Testis (tissue), 3 donors: Measurements from ENCODE around the gene ABTB1. TPM values are rescaled to one million over a fixed set of nuclear protein-coding genes. Genes with fewer than 3 reads are reported as not detected.

ENCODE experiments used
- DNase-seq: peaks from one replicate; pipeline ENCODE4 v3.0.0-alpha.2; 2019
- H3K27ac ChIP-seq, 2 donors: fragments of 200-600 bp; sonication (generic); one replicate each; pipeline ENCODE4 v1.5.1; 2019
- H3K27me3 ChIP-seq: fragments of 200-600 bp; sonication (generic); one replicate; pipeline ENCODE4 v1.5.1; 2019
- H3K36me3 ChIP-seq: fragments of 200-600 bp; sonication (generic); one replicate; pipeline ENCODE4 v1.5.1; 2017; ENCODE audit warnings: low read depth; ENCODE audit errors: missing control alignments
- H3K4me1 ChIP-seq: fragments of 200-600 bp; sonication (generic); one replicate; pipeline ENCODE4 v1.5.1; 2019
- H3K4me3 ChIP-seq, 2 donors: fragments of 200-600 bp; sonication (generic); one replicate each; pipeline ENCODE4 v1.5.1; 2017 to 2019
- H3K9me3 ChIP-seq: fragments of 200-600 bp; sonication (generic); one replicate; pipeline ENCODE4 v1.5.1; 2017
- POLR2A ChIP-seq: fragments of 450-650 bp; IDR thresholded peaks from one replicate; pipeline ENCODE4 v1.6.1; 2017; ENCODE audit warnings: antibody characterized with exemption, mild to moderate bottlenecking, moderate library complexity
- WGBS, 2 donors: methylation state at CpG; one replicate each; pipeline ENCODE4 v1.1.5; 2018; 5-methylcytosine and 5-hydroxymethylcytosine counted together
- intact Hi-C: fragments of 100-400 bp; cut with DNase I; formaldehyde crosslinking; loops from one replicate; pipeline ENCODE4 v1.15.1; 2023; ENCODE audit warnings: low total_unique reads
- polyA plus RNA-seq: library from polyadenylated mRNA; stranded (reverse); fragments of 350-450 nt; fragmentation: Illumina TruSeq; extraction: RNeasy Lipid Tissue Mini Kit (QIAGEN cat#74804); gene quantifications from one replicate; pipeline ENCODE4 v1.2.3, GENCODE V29; 2014; ENCODE audit warnings: low read depth, low replicate concordance; ENCODE audit not compliant: insufficient read depth
- total RNA-seq, 2 donors: library from RNA; depleted of rRNA; stranded (reverse); fragments of >200 nt; gene quantifications; one replicate each; pipeline ENCODE4 v1.2.3, GENCODE V29; 2016
- TF ChIP-seq, protein P1 (sequence below), 3 experiments: fragments of 450-650 bp in 2 of 3; fragments of 200-600 bp in 1 of 3; sonication (generic) in 1 of 3; IDR thresholded peaks; one replicate each; pipeline ENCODE4 v1.5.1; 2016 to 2019; ENCODE audit warnings: antibody characterized with exemption in 3 of 3, mild to moderate bottlenecking in 2 of 3, moderate library complexity in 1 of 3

ABTB1 gene
- total and polyA plus RNA-seq, 3 donors from 2014 or later: 16.7 to 39.1 (median 28.7) TPM

DNA sequence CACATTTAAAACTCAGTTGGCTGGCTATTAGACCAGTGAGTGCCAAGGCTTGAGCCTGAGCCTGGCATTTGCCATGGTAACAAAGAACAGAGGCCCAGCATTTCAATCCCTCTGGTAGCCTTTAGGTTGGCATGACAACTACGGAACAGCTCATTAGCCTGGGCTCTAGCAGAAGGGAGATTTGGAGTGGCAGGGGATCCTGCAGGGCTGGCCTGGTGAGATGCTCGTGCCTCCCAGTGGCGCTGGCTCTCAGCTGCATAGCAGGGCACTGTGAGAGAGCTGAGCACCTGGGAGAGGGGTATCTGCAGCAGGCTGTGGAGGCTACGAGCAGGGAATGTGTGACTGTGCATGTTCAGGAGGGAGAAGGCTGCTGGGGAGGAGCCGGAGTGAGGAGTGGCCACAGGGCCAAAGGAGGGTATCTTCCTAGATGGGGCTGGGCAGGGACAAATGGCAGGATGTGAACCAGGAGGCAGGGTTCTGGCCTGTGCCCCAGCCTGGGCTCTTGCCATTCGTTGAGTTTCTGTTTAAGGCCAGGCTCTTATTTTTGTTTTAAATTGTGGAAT, 5.6 kb upstream of the ABTB1 start:
- intact Hi-C loops: no loop called here
- Histone ChIP-seq H3K27ac (no peak overlapping the region), H3K36me3 (no peaks in the 10 kb centered on the region), H3K4me3 (no peak overlapping the region), H3K9me3 (no peaks in the 10 kb centered on the region), H3K4me1 (peaks cover 10% of the 10 kb centered on the region), H3K27me3 (no peaks in the 10 kb centered on the region)
- 91 to 93% methylated on average over 6 of the region's 6 CpGs for WGBS, 2 donors
- no peak for TF ChIP-seq POLR2A
- TF ChIP-seq, protein P1, sequence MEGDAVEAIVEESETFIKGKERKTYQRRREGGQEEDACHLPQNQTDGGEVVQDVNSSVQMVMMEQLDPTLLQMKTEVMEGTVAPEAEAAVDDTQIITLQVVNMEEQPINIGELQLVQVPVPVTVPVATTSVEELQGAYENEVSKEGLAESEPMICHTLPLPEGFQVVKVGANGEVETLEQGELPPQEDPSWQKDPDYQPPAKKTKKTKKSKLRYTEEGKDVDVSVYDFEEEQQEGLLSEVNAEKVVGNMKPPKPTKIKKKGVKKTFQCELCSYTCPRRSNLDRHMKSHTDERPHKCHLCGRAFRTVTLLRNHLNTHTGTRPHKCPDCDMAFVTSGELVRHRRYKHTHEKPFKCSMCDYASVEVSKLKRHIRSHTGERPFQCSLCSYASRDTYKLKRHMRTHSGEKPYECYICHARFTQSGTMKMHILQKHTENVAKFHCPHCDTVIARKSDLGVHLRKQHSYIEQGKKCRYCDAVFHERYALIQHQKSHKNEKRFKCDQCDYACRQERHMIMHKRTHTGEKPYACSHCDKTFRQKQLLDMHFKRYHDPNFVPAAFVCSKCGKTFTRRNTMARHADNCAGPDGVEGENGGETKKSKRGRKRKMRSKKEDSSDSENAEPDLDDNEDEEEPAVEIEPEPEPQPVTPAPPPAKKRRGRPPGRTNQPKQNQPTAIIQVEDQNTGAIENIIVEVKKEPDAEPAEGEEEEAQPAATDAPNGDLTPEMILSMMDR (IDR thresholded peaks at IDR 0.05): no peak
- DNase-seq: no peak

DNA sequence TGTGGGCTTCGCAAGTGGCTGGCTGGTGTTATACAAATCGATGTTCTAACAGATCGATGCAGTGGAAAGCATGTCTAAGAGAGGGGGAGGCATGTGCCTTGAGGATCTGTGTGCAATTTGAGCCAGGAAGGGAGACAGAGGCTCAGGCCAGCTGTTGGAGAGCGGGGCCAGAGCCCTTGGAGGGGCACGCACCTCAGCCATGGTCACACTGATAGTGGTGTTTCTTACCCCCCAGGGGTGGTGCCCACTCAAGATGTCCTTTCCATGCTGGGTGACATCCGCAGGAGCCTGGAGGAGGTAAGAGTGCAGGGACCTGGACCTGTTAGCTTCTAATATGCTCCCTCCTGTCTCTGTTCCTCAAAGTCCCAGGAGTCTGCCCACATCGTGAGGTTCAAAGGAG, 3.8 kb upstream of the ABTB1 start:
- H3K4me3 ChIP-seq: no peak overlapping the region
- H3K36me3 ChIP-seq: no peaks in the 10 kb centered on the region
- DNase-seq: no peak
- no peaks in the 10 kb centered on the region for H3K27me3 ChIP-seq
- no peak overlapping the region for H3K27ac ChIP-seq
- H3K4me1 ChIP-seq: peaks cover 15% of the 10 kb centered on the region
- WGBS, 2 donors: 92 to 95% methylated on average over 7 of the region's 7 CpGs
- H3K9me3 ChIP-seq: no peaks in the 10 kb centered on the region
- intact Hi-C loops: no loop called here
- no peak for TF ChIP-seq POLR2A
- TF ChIP-seq, protein P1 (IDR thresholded peaks at IDR 0.05): no peak

DNA sequence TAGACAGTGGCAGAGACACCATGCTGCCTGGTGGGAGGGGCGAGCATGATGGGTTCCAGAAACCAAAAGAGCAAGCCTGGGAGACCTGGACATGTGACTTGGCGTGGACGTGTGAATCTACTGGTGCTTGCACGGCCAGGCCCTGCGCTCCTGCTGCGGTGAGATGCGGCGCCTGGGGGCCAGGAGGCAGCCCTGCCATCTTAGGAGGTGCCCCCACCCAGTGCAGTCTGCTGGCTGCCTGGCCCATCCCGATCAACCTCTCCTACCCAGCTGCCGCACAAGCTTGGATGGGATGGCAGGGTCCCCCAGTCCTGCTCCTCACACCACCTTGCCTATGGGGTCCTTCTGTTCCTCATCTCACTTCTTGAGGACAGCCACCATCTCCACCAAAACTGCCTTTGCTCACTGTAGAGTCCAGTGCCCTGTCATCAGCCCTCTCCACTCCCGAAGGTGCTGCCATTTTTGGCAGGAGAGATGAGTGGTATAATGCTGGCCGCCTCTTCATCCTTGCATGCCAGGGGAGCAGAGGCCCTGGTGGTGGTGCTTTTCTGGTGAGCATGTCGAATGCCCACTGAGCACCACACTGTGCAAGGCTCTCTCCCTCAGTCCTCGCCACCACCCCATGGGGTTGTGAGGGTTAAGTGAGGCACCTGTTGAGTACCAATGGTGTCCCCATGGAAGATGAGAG, 3.1 kb upstream of the ABTB1 start:
- intact Hi-C loops: no loop called here

DNA sequence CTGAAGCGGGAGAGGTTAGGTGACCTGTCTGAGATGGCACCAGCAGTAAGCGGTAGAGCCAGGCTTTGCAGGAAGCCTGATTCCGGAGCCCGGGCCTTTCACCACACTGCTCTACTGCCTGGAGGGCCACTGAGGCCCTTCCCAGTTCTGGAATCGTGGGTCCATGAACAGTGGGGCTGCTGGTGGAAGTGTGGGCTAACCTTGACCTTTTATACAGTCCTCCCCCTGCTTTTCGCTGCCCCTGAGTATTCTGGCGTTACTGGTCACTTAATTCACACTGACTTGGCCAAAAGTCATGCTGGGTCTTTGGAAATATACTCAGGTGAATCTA, 2.6 kb upstream of the ABTB1 start:
- TF ChIP-seq, protein P1 (IDR thresholded peaks at IDR 0.05): no peak
- no peak for TF ChIP-seq POLR2A
- no peaks in the 10 kb centered on the region for H3K27me3 ChIP-seq
- H3K4me1 ChIP-seq: peaks cover 17% of the 10 kb centered on the region
- intact Hi-C loops: no loop called here
- no peaks in the 10 kb centered on the region for H3K36me3 ChIP-seq
- H3K4me3 ChIP-seq: no peak overlapping the region
- H3K27ac ChIP-seq: no peak overlapping the region
- no peak for DNase-seq
- 89 to 93% methylated on average over 7 of the region's 7 CpGs for WGBS, 2 donors
- no peaks in the 10 kb centered on the region for H3K9me3 ChIP-seq

More for the DNA sequence above, 3.1 kb upstream of the ABTB1 start:
- no peak for TF ChIP-seq POLR2A
- TF ChIP-seq, protein P1 (IDR thresholded peaks at IDR 0.05): no peak
- DNase-seq: no peak
- Histone ChIP-seq H3K9me3 (no peaks in the 10 kb centered on the region), H3K27me3 (no peaks in the 10 kb centered on the region), H3K36me3 (no peaks in the 10 kb centered on the region), H3K4me3 (no peak overlapping the region), H3K4me1 (peaks cover 17% of the 10 kb centered on the region), H3K27ac (no peak overlapping the region)
- 88 to 92% methylated on average over 10 to 14 of the region's 14 CpGs for whole genome bisulfite sequencing, 2 donors
